Mesenteric fat pad (tissue), 1 donor: ENCODE data around the gene STRBP. TPM values are rescaled to one million over a fixed set of nuclear protein-coding genes. Genes with fewer than 3 reads are reported as not detected.

Source experiments
- DNase-seq: peaks from one replicate; pipeline ENCODE4 v3.0.0-alpha.2; 2020; ENCODE audit warnings: low spot score
- total RNA-seq: library from RNA; stranded (reverse); fragmentation: NEBNext Ultra II Directional; extraction: Animal tissue kit (Norgen Biotek cat#: 25700); gene quantifications from one replicate; pipeline ENCODE4 v1.2.1, GENCODE V29; 2021
- donor health status: DM: yes; HTN: yes; CAD: no.

STRBP gene
- total RNA-seq, 1 donor from 2014 or later, result 8.7 TPM

- DNase-seq, result no peak
Measured at GRCh38 chr9:123102375-123103113, 165.8 kb downstream of the STRBP start.

GRCh38 chr9:123099548-123099947, 168.8 kb downstream of the STRBP start:
- DNase-seq, result no peak

DNA sequence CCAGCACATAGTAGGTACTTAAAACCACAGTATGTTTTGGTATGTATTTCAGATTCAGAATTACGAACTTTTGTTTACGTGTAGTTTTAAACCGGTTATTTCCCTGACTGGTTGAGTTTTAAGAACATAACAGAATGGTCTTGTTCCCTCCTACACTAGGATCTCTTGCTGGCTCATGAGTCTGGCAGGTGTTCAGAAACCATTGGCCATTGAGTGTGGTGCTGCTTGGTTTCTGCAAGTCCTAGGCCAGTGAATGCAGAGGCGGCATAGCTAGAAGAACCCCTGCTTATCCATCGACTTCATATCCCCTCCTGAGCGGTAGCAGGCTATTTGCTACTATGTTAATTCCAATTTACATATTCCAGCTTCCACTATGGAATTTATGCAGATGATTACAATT, 169.3 kb downstream of the STRBP start:
- no peak for DNase-seq

GRCh38 chr9:123098096-123098459, 170.3 kb downstream of the STRBP start:
- no peak for DNase-seq

DNA sequence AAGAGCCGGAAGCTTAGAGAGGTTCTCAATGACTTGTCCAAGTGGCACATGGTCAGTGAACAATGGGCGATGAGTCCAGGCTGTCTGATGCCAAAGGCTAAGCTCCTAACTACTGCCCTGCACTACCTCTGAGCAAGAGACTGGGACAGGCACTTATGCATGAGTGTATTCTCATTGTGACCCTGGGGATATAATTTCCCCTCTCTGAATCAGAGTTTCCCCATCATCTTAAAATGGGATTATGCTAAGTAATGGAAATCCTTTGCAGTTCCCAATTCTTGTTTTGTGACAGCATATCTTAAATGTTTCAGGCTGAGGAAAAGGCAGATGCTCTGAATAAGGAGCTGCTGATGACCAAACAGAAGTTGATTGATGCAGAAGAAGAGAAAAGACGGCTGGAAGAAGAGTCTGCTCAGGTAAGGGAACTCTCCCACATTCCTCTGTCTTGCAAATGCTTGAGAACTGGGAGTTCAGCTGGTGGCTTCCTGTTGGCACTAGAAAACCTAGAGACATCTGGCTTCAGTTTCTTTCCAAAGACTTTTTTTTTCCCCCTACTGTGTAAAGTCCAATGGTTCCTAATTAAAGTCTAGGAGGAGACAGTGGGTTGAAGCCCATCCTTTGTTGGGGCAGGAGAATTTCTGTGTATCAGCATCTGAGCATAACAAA, 170.8 kb downstream of the STRBP start:
- no peak for DNase-seq

- no peak for DNase-seq
Measured at GRCh38 chr9:123096987-123097386, 171.4 kb downstream of the STRBP start.

DNA sequence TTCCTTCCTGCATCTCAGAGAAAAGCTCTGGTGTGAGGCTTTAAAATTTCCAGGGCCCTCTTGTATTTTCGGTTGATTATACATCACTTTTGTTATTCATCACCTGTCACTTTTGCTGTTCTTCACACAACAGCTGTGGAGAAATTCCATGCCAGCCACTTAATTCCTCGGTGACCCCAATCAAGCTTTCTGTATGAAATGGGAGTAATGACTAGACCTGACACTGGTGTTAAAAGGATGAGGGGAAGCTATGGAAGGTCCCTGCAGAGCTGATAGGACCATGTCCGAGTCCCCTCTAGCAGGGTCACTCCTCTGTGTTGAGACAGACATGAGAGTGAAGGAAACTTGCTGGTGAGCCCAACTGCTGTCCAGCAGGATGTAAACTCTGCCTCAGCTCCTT, 175.2 kb downstream of the STRBP start:
- DNase-seq, result no peak

DNA sequence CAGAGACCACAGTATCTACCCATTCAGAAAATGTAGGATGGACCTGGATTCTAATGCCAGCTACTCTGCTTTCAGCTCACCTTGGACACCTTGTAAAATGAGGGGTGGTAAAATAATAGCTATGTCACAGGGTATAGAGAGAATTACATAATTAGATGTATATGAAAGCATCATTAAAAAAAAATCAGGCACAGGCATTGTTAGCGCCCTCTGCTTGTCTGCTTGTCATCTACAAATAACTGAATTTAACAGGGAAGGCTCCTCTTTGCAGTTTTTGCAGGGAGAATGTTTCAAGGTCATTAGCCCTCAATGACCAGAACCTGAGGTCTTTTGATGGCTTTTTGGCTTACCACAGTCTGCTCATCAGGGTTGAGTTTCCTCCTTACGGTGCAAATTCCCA, 176.9 kb downstream of the STRBP start:
- no peak for DNase-seq

DNA sequence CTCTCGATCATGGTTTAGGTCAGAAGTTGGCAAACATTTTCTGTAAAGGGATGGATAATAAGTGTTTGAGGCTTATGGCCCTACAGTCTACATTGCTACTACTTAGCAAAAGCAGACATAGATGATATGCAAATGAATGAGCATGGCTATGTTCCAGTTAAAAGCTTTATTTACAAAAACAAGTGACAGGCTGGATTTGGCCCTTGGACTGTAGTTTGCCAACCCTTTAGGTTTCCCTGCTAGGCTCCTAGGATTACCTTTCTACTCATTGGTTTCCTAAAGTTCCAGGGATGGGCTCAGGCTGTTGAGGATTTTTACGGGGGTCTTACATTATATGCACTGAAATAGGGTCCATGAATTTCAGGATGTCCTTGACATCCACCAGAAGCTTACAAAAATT, 177.4 kb downstream of the STRBP start:
- DNase-seq, result no peak

- no peak for DNase-seq
Measured at GRCh38 chr9:123090198-123090896, 178.0 kb downstream of the STRBP start.

DNA sequence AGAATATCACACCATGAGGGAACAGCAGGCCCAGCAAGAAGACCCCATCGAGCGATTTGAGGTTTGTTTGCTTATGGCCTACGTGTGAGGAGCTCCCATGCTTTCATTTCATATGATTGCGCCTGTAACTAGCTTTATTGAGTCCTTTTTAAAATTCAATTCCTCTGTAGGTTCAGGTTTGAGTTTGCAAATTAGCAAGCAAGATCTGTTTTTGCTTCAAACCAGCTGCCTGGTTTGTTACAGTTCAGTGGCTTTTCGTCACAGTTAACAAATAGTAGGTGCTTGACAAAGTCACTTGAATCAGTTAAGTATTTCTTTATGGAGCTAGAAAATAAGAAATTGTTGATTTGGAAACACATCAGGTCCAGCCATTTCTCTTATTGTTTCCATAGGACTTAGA, 178.6 kb downstream of the STRBP start:
- no peak for DNase-seq

- no peak for DNase-seq
Measured at GRCh38 chr9:123089040-123089439, 179.3 kb downstream of the STRBP start.

DNA sequence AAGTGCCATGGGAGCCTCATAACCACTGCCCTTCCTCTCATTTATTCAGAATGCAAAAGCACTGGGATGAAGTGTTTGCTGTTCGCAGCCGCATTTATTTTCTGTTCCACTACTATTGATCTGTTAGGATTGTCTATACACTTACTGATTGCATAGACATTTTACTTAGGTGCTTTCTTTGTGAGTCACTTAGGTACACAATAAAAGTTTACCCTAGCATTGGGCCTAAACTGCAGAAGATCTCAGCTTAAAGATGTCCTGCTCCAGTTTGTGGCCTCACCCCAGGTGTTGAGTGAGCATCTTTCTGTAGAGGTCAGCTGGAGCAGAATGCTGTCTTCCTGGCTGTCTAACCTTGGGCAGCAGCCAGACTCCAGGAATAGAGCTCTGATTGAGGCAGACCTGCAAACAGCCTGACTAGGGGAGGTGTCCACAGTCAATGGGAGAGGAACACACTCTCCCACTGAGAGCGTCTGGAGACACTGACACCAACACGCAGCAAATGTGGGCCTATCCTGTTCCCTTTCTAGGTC, 181.0 kb downstream of the STRBP start:
- no peak for DNase-seq

GRCh38 chr9:123085916-123086315, 182.5 kb downstream of the STRBP start:
- no peak for DNase-seq

DNA sequence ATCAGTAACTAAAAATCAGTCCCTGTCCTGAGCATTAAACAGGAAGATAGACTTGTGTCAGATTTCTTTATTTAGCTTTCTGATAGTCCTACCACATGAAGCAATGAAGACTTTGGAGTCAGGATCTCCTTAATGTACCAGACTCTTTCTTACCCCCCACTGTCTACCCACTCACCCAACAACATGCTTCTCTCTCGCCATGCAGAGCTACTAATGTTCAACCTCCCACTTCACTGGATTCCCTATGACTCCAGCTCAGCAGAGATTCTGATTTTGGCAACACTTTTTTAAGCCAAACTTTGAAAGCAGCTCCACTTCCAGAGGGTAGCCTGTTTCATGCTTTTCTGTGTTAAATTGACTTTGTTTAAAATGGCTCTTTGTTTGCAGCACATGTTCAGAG, 184.1 kb downstream of the STRBP start:
- no peak for DNase-seq

GRCh38 chr9:123083680-123084079, 184.7 kb downstream of the STRBP start:
- no peak for DNase-seq

DNA sequence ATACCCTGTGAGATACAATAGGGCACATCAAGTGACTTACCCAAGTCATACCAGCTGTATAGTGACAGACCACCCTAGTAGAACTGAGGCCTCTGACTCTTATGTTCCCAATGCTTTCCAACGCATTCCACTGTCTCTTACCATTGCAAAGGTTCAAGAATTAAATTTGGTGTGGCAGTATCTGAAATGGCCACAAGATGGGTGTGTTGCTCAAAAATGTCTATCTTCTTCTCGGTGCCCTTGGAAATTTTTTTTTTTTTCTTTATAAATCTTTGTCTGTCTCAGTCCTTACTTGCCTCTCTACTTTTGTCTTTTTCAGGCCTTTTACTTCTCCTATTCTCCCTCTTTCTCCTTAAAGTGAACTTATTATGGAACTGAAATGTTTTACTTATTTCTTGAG, 186.6 kb downstream of the STRBP start:
- DNase-seq, result no peak

DNA sequence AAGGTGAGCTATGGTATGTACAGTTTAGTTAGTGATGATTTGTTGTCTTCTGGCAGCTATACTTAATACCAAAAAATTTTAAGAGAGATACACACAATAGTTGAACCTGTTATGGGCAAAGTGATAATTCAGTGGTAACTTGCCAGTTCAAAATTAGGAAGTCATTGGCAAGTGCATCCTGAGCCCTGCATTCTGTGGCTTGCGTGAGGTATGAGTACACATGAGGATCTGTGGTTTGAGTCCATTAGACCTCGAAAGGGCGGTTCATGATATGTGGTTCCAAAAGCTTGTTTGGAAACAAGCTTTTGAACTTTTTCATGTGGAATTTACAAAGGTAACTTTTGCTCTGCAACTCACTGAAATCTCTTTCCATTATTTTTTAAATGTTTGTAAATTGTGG, 187.9 kb downstream of the STRBP start:
- no peak for DNase-seq

DNA sequence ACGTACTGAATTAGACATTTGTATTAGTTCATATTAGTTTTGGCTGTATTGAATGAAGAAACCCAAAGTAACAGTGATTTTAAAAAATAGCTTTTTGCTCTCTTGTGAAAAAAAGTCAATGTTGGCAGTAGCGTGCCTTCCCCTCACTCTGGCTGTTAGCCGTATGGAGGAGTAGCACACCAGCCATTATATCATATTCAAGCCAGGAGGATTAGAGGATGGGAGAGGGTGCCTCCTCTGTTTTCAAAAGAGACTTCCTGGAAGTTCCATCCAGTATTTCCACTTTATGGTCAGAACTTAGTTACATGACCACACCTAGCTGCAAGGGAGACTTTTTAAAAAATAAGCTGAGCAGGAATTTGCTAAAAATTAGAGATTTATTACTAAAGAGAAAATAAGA, 193.8 kb downstream of the STRBP start:
- no peak for DNase-seq

GRCh38 chr9:123073991-123074422, 194.4 kb downstream of the STRBP start:
- no peak for DNase-seq

DNA sequence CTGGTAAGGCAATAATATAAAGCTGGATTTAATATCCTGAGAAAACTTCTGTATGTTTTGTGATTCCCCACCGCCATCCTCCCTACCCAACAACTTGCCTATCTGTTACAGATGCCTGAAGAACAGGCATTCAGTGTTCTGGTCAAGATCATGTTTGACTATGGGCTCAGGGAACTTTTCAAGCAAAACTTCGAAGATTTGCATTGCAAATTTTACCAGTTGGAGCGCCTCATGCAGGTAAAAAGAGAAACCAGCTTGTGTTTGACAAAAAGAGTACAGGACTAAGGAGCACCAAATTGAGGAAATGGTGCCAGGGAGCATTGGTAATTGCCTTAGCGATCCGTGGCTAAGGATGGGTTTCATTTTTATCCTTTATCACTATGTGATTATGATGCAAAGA, 194.9 kb downstream of the STRBP start:
- no peak for DNase-seq

GRCh38 chr9:123072407-123072995, 195.9 kb downstream of the STRBP start:
- DNase-seq, result no peak
